Esophagus muscularis mucosa (tissue), 4 donors: ENCODE results near the gene C19orf85. TPM values are rescaled to one million over a fixed set of nuclear protein-coding genes. Genes with fewer than 3 reads are reported as not detected.
"Not testable (repeated sequence)": the region's sequence is repeated elsewhere in the genome, so short reads cannot be mapped to it uniquely, and the experiment has no call there.

Source experiments
- DNase-seq: peaks from one replicate; pipeline ENCODE4 v3.0.0-alpha.2; 2017; ENCODE audit errors: extremely low spot score
- H3K27ac ChIP-seq, 4 donors: fragments of 200-600 bp; sonication (generic); replicated peaks in 1 of 4; 1 replicate in 3 of 4; 2 replicates in 1 of 4; pipeline ENCODE4 v1.5.1; 2016 to 2019; ENCODE audit warnings: mild to moderate bottlenecking in 1 of 4
- H3K27me3 ChIP-seq, 4 donors: fragments of 200-600 bp; sonication (generic); one replicate each; pipeline versions ENCODE4 v1.5.1 to v1.6.0; 2016 to 2019
- H3K36me3 ChIP-seq, 4 donors: fragments of 200-600 bp; sonication (generic); one replicate each; pipeline ENCODE4 v1.5.1; 2016 to 2019
- H3K4me1 ChIP-seq, 4 donors: fragments of 200-600 bp; sonication (generic); one replicate each; pipeline ENCODE4 v1.5.1; 2016 to 2019
- H3K4me3 ChIP-seq, 4 donors: fragments of 200-600 bp; sonication (generic); 1 replicate in 2 of 4; 2 replicates in 2 of 4; pipeline ENCODE4 v1.5.1; 2016 to 2019; ENCODE audit warnings: mild to moderate bottlenecking in 4 of 4, moderate library complexity in 1 of 4
- H3K9me3 ChIP-seq, 4 donors: fragments of 200-600 bp; sonication (generic); 1 replicate in 3 of 4; 2 replicates in 1 of 4; pipeline ENCODE4 v1.5.1; 2016 to 2019
- CTCF ChIP-seq, 3 experiments: fragments of 200-600 bp in 2 of 3; fragments of 450-650 bp in 1 of 3; sonication (generic) in 2 of 3; IDR thresholded peaks; one replicate each; pipeline ENCODE4 v1.5.1; 2017 to 2019; ENCODE audit warnings: antibody characterized with exemption in 3 of 3, mild to moderate bottlenecking in 2 of 3, moderate library complexity in 1 of 3
- EP300 ChIP-seq: sonication (generic); formaldehyde crosslinking; IDR thresholded peaks from one replicate; pipeline ENCODE4 v1.6.1; 2017; ENCODE audit warnings: antibody characterized with exemption
- POLR2A ChIP-seq: fragments of 450-650 bp; IDR thresholded peaks from one replicate; pipeline ENCODE4 v1.6.1; 2017; ENCODE audit warnings: antibody characterized with exemption, moderate library complexity, mild to moderate bottlenecking, low read depth
- POLR2AphosphoS5 ChIP-seq, 2 donors: sonication (generic); formaldehyde crosslinking; IDR thresholded peaks; one replicate each; pipeline ENCODE4 v1.6.1; 2017; ENCODE audit warnings: antibody characterized with exemption in 2 of 2
- WGBS: methylation state at CpG from one replicate; pipeline ENCODE4 v1.1.5; 2018; 5-methylcytosine and 5-hydroxymethylcytosine counted together
- intact Hi-C: fragments of 100-400 bp; cut with DNase I; formaldehyde crosslinking; loops from one replicate; pipeline ENCODE4 v1.15.1; 2023
- total RNA-seq, 4 donors: library from RNA; depleted of rRNA; stranded (reverse); fragments of >200 nt; gene quantifications; one replicate each; pipeline versions ENCODE4 v1.1.0 to v1.2.1, GENCODE V29; 2016

C19orf85 gene
- total RNA-seq, 4 donors from 2014 or later = not detected

DNA sequence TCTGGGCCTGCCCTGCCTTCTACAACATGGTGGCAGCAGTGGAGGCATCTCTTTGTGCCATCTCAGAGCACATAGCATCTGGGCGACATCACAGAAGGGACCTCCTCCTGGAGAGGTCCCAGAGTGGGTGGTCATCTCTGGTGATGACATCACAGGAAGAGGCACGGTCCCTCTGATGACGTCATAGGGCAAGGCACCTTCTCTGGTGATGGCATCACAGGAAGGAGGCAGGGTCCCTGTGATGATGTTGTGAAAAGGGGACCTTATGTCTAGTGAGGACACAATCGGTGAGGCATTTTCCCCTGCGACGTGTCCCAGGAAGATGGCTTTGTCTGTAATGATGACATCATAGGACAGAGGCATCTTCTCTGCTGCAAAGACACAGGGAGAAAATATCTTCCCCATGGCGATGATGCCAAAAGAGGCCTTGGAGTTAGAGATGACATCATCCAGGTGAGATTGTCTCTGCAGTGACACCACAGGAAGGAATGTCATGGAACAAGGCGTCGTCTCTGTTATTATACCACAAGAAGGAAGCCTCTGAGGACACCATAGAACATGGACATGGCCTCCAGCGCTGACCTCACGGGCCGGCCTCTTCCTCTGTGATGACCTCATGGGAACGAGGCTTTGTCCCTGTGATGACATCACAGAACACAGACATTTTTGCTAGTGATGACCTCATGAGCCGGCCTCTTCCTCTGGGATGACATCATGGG lies 32.2 kb downstream of the C19orf85 start:
- Histone ChIP-seq H3K27me3 (peaks cover 7 to 92% (median 34%) of the 10 kb centered on the region in 4 donors), H3K27ac (no peak overlapping the region), H3K36me3 (no peaks in the 10 kb centered on the region), H3K4me1 (peaks cover 0 to 9% (median 3%) of the 10 kb centered on the region in 4 donors), H3K4me3 (no peak overlapping the region), H3K9me3 (no peaks in the 10 kb centered on the region)
- no peak for DNase-seq
- TF ChIP-seq POLR2AphosphoS5 (IDR thresholded peaks at IDR 0.05) (no peak), POLR2A (no peak)
- 87% methylated on average over 14 of the region's 14 CpGs for WGBS
- intact Hi-C loops = no loop called here

GRCh38 chr19:55431183-55431582 lies 33.4 kb downstream of the C19orf85 start:
- no peak overlapping the region for H3K4me3 ChIP-seq
- WGBS = 100% methylated on average over 1 of the region's 1 CpG
- no peak for TF ChIP-seq POLR2AphosphoS5 (IDR thresholded peaks at IDR 0.05)
- TF ChIP-seq CTCF (IDR thresholded peaks at IDR 0.05) = no peak
- TF ChIP-seq POLR2A = no peak
- no peak for TF ChIP-seq EP300
- intact Hi-C loops = no loop called here
- peaks cover 0 to 8% (median 2%) of the 10 kb centered on the region in 4 donors for H3K4me1 ChIP-seq
- no peaks in the 10 kb centered on the region for H3K9me3 ChIP-seq
- no peaks in the 10 kb centered on the region for H3K36me3 ChIP-seq
- no peak for DNase-seq
- peaks cover 7 to 90% (median 33%) of the 10 kb centered on the region in 4 donors for H3K27me3 ChIP-seq
- no peak overlapping the region for H3K27ac ChIP-seq

DNA sequence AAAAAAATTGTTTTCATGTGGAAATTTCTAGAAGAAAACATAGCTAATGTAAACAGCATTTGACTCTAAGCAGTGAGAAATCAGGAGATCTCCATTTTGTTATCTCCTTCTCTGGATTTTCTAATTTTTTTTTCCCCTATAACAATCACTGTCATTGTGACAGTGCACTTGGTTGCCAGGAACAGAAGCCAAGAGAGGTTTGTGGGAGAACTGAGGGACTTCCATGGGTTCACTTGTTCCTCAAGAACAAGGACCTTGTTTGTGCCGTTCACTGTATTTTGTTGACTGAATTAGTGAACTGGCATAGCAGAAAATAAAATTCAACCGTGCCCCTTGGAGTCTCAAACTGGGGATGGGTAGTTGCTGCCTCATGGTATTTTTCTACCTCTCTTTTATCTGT lies 38.5 kb downstream of the C19orf85 start:
- Histone ChIP-seq H3K4me1 (no peaks in the 10 kb centered on the region), H3K4me3 (no peak overlapping the region), H3K27me3 (peaks cover 0 to 84% (median 10%) of the 10 kb centered on the region in 4 donors), H3K36me3 (no peaks in the 10 kb centered on the region), H3K9me3 (no peaks in the 10 kb centered on the region), H3K27ac (no peak overlapping the region)
- DNase-seq = no peak
- TF ChIP-seq EP300 (no peak), CTCF (IDR thresholded peaks at IDR 0.05) (no peak), POLR2AphosphoS5 (IDR thresholded peaks at IDR 0.05) (no peak), POLR2A (no peak)
- intact Hi-C loops = no loop called here
- whole genome bisulfite sequencing = 80% methylated on average over 2 of the region's 2 CpGs

DNA sequence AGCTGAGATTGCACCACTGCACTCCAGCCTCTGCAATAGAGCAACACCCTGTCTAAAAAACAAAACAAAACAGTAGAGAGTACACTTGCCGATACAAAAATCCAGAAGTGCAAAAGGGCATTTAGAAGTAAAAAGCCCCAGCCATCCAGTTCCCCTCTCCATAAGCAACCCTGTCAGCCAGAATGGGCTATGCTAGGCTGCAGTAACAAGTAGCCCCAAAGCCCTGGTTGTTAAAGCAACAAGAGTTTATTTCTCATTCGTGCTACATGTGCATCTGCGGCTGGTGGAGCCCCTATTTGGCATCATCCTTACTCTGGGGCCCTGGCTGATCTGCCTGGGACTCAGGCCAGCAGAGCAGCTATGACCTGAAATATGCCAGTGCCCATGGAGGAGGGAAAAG lies 40.0 kb downstream of the C19orf85 start:
- no peaks in the 10 kb centered on the region for H3K4me1 ChIP-seq
- no peak overlapping the region for H3K4me3 ChIP-seq
- whole genome bisulfite sequencing = 70% methylated on average over 3 of the region's 3 CpGs
- peaks cover 0 to 82% (median 8%) of the 10 kb centered on the region in 4 donors for H3K27me3 ChIP-seq
- intact Hi-C loops = no loop called here
- no peaks in the 10 kb centered on the region for H3K9me3 ChIP-seq
- no peak for DNase-seq
- H3K27ac ChIP-seq = no peak overlapping the region
- TF ChIP-seq EP300 = no peak
- H3K36me3 ChIP-seq = no peaks in the 10 kb centered on the region

GRCh38 chr19:55423225-55424005 lies 41.1 kb downstream of the C19orf85 start:
- TF ChIP-seq POLR2AphosphoS5 (IDR thresholded peaks at IDR 0.05) (no peak), EP300 (no peak), POLR2A (no peak), CTCF (IDR thresholded peaks at IDR 0.05) (no peak)
- no peak for DNase-seq
- intact Hi-C loops = no loop called here

GRCh38 chr19:55421281-55421680 lies 43.3 kb downstream of the C19orf85 start:
- 73% methylated on average over 4 of the region's 4 CpGs for WGBS
- intact Hi-C loops, H3K4me3 ChIP-seq, H3K4me1 ChIP-seq, DNase-seq, H3K9me3 ChIP-seq, H3K27ac ChIP-seq, H3K36me3 ChIP-seq: not testable (repeated sequence)
- peaks cover 0 to 68% (median 3%) of the 10 kb centered on the region in 4 donors for H3K27me3 ChIP-seq

More at GRCh38 chr19:55423225-55424005, 41.1 kb downstream of the C19orf85 start:
- no peak overlapping the region for H3K4me3 ChIP-seq
- H3K36me3 ChIP-seq = no peaks in the 10 kb centered on the region
- 68% methylated on average over 13 of the region's 13 CpGs for WGBS
- peaks cover 0 to 80% (median 3%) of the 10 kb centered on the region in 4 donors for H3K27me3 ChIP-seq
- H3K27ac ChIP-seq = no peak overlapping the region
- H3K9me3 ChIP-seq = no peaks in the 10 kb centered on the region
- H3K4me1 ChIP-seq = no peaks in the 10 kb centered on the region
